Embryonic facial prominence (tissue), 1 donor: Measurements from ENCODE around the gene GPR34.
"Not testable (repeated sequence)": the region's sequence is repeated elsewhere in the genome, so short reads cannot be mapped to it uniquely, and the experiment has no call there.

Source experiments
- DNase-seq: peaks from one replicate; pipeline ENCODE4 v3.0.0-alpha.2; 2016; ENCODE audit errors: extremely low spot score

GPR34 gene

DNA sequence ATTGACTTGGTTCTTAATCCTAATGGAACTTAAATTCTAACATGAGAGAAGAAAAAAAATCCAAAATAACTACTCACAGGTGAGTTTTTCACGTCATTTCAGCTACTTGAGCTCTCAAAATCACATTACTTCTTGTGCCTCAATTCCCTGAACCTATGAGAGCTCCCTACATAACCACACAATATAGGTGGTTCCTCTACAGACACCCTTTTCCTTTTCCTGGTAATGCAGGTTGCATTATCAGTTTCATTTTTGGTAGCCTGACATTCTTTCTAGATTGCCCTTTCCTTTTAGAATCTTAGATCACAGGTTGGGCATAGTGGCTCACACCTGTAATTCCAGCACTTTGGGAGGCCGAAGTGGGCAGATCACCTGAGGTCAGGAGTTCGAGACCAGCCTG, 4.3 kb downstream of the GPR34 start:
- no peak for DNase-seq

DNA sequence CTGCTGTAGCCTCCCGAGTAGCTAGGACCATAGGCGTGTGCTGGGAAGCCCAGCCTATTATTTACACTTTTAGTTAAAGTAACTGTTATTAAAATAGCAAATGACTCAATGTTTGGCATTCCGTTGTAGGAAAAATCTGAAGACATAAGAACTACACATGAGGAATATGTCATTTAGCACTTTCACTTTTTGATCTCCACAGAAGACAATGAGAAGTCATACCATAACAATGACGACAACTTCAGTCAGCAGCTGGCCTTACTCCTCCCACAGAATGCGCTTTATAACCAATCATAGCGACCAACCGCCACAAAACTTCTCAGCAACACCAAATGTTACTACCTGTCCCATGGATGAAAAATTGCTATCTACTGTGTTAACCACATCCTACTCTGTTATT, 6.7 kb downstream of the GPR34 start:
- DNase-seq = no peak

DNA sequence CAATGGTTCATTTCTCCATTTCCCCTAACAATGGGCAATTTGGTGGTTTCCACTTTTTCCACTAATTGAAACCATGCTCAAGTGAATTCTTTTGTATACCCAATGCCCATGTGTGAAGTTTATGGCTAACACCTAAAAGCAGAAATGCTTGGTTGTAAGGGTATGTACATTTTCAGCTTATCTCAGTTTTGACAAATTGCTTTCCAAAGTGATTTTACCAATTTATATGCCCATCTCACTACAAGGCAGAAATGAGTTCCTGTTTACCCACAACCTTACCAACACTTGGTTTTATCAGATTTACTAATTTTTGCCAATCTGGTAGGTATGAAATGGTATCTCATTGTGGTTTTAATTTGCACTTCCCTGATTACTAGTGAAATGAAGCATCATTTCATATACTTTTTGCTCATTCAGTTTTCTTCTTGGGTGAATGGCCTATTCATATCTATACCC, 14.8 kb downstream of the GPR34 start:
- no peak for DNase-seq

DNA sequence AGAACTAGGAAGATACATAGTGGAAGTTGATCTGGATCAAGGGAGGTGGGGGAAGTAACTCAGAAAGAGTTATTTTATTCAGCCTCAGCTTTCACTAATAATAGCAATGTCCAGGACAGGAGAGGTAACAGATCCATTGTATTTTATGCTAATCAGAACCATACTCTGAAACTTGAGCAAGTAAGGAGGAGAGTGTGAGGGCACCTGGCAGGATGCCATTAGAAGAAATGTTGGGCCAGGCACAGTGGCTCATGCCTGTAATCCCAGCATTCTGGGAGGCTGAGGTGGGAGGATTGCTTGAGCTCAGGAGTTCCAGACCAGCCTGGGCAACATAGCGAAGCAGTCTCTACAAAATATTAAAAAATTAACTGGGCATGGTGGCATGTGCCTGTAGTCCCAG, 16.3 kb downstream of the GPR34 start:
- no peak for DNase-seq

DNA sequence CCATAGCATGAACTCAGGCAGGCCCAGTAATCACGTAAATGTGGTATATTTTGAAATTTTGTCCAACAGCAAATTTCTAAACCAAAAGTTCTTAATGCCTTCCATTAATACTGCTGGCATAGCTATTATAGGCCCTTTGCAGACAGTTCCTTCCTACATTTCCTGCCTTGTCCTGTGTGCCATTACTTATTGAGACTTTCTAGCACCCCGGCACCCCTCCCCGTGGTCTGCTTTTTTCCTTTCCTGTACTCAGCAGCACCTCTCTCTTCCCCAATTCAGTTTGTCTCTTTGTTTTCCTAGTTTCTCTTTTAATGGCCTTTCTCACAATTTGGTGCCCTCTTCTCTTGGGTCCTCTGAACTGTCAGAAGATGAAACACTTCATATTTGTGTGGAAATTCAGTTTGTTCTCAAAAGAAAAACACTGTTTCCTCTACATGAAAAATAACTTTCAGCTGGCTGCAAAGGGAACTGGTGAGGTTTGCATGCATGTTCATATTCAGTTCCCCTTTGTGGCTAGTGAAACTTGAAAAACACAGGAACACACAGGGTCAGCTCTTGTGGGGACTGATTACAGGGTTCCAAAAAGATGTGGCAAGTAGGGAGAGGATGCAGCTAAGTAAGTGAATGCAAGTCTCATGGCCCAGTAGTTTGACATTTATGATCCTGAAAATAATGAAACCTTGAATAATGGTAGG, 17.1 kb downstream of the GPR34 start:
- DNase-seq = no peak

DNA sequence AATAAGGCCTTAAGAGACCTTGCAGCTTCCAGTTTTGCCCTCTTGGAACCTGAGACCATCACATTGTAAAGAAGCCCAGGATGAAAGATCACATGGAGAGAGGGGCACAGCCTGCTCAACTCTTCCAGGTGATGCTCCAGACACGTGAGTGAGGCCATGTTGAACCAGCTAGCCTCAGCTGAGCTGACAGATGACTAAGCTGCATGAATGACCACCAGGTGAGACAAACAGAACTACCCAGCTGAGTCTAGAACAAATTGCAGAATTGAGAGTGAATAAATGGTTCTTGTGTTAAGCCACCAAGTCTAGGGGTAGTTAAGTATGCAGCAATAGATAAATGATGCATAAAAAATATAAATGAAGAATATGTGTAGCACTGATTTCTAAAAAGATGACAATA, 18.4 kb downstream of the GPR34 start:
- DNase-seq = no peak

DNA sequence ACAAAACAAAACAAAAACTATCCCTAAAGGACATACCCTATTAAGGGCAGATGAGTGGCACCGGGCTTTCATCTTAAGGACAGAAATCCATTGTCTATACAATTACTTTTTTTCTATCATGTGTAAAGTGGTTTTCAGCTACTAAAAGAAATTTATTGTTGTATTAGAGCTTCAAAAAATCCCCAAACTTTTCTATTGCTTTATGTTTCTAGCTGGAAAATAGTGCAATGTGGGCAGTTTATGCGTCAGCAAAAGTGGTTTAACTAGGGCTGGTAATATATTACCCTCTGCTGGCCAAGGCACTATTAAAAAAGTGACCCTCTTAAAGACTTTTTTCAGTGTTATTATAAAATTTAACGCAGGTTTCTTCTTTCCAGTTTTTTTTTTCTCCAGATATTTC, 19.7 kb downstream of the GPR34 start:
- no peak for DNase-seq

DNA sequence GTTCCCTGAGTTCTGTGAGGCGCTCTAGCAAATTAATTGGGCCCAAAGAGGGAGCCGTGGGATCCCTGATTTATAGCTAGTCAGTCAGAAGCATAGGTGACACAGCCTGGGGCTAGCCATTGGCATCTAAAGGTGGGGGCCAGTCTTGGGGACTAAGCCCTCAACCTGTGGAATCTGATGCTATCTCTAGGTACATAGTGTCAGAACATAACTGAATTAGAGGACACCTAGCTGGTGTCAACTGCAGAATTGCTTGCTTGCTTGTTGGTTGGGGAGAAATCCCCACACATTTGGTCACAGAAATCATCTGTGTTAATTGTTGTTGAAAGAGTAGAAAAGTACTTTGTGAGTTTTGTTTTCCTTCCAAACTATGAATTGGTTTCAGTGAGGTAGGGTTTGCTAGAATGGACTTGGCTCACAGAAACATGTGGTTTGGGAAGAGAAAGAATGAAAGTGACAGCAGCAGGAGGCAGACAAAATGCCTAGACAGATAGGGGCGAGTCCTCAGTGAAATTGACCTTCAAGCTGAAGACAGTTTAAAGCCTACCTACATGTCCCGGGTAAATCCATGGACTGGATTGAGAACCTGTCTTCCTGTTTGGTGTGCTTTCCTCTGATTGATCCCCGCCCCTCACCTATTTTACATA, 22.4 kb downstream of the GPR34 start:
- DNase-seq = no peak

DNA sequence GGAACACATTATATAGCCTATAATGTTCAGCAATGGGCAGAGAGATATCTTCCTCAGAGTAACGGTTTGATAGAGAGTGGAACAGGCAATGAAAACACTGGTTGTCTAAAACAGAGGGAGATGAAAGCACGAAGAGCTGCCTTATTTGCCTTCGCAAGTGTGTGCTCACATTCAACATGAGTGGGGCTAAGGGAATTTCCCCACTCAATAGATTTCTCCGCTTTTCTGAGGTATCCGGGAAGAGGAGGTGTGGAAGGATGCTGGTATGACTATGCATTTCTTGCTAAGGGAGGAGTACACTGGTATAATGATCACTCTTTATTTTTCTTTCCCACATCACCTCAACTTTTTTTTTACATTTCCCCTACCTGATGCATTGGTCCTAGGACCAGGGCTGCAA, 27.4 kb downstream of the GPR34 start:
- DNase-seq = no peak

DNA sequence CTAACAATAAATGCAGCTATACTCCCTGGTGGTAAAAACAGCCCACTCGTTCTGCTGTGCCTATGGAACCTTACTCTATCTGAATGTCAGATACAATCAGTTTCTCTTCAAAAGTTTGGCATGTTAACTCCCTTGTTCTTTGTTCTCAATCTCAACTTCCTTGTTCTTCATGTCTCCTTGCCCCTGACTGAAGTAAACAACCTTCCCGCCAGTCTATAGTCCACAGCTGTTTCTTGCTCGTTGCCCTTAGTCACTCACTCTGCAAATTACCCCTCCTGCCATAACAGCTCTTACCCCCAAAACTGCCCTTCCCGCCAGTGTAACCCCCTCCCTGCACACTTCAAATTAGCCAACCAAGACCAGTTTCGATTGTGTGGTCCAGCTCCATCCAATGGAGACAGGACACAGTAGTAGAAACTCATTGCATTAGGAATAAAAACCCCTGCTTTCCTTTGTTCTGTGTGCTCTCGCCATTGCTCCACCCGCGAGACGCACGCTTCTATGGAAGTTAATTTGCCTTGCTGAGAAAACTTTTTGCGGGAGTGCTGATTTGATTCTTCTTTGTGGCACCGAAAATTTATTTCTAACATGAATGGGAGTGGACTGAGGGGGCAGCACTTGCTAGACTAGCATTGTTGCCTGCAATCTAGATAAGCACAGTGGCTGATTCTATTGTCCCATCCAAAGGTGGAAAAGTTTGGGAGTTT, 28.1 kb downstream of the GPR34 start:
- no peak for DNase-seq

DNA sequence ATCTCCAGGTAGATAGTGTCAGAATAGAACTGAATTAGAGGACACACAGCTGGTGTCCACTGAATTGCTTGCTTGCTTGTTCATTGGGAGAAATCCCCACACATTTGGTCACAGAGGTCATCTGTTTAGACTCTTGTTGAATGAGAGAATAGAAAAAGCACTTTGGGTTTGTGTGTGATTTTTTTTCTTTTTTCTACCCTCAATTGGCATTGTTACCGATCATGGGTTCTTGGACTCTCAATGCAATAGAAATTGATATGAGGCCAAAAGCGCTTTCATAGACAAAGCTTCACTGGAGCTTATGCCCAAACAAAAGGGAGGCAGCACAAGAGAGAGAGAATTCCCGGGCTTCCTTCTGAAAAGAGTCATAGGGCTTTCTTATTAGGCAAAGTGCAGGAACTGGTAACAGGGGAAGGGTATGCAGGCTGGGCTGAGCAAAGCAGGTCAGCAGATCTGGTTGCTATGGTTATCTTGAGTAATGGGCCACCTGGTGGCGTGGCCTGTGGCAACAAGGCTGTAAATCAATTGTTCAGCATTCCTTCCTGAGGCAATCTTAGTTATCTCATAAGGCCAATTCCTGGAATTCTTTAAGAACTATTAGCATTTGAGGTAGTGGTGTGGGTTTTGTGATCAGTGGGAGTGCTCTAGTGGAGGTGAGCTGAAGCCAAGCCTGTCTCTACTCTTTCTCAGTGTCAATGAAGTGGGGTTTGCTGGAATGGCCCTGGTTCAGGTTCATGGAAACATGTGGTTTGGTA, 29.9 kb downstream of the GPR34 start:
- no peak for DNase-seq

DNA sequence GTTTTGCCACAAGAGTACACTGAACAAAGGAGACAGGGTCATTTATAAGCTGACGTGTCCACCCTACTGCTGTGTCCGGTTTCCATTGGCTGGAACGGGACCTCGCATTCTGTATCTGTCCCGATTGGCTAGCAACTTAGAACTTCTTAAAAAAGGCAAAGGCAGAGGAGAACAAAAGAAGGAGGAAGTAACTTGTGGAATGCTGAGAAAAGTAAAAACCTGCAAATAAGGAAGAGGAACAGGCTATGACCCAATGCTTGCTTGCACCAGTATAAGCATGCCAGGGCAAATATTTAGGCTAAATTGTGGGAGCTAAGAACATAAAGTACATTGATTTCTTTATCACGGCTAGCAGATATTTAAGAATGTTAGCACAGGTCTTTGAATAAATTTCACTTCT, 30.8 kb downstream of the GPR34 start:
- DNase-seq = not testable (repeated sequence)

DNA sequence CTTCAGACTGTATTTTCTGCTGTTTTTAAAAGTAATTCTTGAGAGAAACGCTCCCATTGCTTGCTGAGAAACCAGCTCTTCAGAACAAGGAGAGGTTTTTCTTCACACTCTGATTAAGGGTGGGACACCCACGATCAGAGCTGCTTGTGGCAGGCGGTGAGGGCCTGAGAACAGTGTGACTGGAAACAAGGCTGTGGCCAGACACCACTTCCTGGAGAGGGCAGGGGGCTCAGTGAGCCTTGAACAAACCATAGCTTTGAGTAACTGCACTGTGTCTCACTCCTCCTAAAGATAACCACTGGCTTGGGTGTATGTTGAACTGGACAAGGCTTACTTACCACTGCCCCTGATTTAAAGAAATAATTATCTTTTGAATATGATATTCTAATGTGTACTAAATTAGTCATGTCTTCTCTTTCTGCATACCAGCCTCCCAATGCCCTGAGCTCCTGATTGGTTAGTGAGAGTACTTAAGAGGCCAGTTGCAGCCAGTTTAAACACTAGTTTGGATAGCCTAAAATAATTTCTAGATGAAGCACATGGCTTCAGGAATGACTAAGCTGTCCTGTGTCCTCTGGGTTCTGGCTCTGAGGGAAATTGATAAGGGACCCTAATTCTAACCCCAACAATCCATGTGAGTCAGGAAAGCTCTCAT, 31.5 kb downstream of the GPR34 start:
- DNase-seq = no peak

DNA sequence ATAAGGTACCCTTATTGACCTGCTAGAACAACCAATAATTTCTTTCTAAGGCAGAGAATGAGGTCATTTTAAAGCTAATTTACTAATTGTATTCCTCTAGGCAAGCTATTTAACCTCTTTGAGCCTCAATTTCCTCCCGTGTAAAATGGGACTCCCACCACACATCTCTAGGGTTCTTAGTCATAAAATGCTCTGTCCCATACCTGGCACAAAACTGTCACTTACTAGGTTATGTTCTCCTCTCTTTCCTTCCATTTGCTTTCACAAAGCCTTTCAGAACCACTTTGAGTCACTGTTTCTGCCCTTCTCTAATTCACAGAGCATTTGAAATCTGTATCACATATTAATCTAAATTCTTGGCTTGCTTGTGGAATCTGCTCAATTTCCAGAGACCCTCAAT, 32.8 kb downstream of the GPR34 start:
- no peak for DNase-seq

DNA sequence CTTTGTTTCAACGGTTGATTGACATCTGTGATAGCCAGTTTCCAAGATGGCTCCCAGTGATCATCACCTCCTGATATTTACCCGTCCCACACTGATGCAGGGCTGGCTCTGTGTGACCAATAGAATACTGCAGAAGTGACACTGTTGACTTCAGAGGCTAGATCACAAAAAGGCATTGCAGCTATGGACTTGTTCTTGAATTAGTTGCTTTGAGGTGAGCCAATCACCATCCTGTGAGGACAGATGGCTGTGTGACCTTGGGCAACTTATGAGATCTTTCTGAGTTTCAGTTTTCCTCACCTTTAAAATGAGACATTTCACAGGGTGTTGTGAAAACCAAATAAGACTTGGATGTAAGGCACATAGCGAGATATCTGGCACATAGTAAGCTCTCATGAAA, 33.4 kb downstream of the GPR34 start:
- no peak for DNase-seq

DNA sequence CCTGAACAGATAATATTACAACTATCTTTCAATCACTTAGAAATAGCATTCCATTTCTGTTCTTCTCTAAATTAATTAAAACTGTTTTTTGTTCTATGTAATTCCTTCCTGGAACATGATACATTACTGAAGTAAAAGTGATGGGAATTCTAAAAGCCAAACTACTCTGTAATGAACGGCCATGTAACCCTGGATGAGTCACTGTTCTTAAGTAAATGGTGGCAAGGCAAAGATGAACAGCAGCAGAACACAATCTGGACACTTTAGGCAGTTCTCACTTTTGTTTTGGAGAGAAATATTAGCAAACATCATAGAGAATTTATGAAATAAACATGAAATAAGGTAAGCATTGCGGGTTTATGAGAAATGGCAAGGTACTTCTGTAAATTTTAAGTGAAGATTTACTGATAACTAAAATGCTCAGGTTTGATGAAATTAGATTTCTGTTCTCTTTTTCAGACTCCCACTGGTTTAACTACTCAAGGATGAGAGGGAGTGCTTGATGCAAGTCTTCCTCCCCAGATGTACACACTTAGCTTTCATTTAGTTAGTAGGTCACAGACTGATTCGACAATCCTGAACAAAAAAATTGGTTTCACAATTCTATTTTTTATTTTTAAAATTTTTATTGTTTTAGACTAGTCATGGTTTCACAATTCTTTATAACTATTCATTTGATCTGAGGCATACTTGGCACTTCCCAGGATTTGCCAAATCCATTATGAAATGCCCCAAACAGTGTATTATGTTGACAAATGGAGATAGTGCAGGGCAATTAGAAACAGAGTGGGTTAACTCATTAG, 34.2 kb downstream of the GPR34 start:
- no peak for DNase-seq

DNA sequence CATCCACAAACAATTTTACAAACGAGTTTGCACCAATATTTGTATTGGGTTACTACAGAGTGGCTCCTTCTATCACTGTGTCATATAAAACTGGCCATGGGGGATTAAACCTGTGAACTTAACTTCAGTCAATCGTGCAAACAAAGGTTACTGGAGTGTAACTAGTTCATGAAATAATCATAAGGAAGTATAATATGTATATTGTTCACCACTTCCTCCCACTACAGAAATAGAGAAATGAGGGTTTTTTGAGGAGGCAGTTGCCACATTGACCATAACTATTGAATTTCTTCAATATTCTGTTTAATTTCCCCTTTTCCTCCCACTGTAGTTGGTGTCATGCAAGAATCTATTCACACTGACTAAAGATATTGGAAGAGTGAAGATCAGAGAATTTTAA, 35.1 kb downstream of the GPR34 start, which contains the start of gene GPR82:
TSS of gene GPR82 (plus strand) at position 356 of the 400 bp plus-strand sequence. CDS start 2,846 bp downstream, outside the sequence.
- no peak for DNase-seq

DNA sequence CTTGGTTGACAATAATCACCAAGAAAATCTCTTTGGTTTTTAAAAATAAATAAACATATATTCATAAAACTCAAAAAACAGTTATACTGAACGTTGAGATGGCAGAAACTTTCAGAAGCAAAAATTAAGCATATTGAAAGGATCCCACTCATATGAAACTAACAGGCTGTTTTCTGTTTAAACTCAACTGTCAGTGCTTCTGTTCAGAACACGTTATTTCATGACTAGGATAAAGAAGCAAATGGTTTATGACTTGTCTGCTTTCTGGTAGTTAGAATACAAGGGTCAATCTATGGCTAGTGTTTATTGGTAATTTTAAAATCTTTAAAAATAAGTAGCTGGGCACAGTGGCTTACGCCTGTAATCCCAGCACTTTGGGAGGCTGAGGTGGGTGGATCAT, 39.4 kb downstream of the GPR34 start:
- DNase-seq = no peak

DNA sequence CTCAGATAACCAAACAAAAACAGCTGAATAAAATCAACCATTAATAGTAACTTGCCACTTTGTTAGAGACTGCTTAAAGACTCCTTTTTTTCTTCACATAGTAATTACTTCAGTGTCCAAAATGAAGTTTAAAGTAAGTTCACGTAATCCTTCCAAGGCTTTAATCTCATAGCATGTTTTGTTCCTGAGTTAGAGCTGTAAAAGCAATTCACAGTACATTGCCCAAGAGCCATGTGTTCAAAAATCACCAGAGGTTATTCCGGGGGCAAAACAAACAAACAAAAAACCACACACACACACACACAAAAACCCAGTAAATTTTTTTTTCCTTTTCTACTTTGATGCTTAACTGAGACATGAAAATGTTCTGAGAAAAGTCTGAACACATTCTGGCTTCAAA, 41.3 kb downstream of the GPR34 start:
- DNase-seq = no peak

DNA sequence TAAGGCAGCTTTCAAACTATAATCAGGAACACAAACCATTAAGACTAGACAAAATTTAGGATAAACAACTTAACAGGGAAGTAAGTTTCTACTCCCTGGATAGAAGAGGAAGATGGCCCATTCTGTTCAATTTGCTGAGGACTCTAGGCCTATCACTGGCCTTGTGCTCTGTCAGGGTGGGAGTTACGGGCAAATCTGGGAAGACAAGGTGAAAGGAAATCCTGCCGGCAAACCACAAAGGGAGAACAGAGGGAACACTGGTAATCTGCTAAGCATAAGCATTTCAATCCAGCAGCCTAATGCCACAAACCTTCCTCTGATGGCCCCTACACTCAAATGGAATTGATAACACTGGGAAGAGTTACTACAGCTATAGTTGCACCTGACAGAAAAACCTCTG, 43.5 kb downstream of the GPR34 start:
- DNase-seq = no peak

DNA sequence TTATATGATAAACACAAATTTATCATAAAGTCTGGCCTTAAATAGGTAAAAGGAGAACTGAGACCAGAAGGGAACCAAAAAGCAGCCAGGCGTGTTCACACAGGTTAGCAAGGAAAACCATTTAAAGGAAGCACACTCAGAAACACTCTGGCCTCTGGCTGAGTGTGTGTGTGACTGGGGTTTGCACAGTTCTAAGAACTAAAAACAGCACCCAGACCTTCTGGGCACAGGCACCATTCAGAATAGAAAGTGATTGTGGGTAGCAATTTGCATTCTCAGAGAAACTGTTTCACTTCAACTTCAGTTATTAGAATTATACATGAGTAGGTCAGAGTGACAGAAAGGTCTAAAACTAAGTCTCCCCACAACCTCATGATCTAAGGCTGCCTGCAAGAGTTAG, 45.2 kb downstream of the GPR34 start:
- no peak for DNase-seq
